Activated T-cell treated with anti-CD3 and anti-CD28 coated beads for 24 hours (primary cell): ENCODE data around the gene TAS2R41.
"Not testable (repeated sequence)": the region's sequence is repeated elsewhere in the genome, so short reads cannot be mapped to it uniquely, and the experiment has no call there.

Source experiments
- DNase-seq: peaks from one replicate; pipeline ENCODE4 v3.0.0-alpha.2; 2020; ENCODE audit warnings: low read depth

Gene TAS2R41

DNA sequence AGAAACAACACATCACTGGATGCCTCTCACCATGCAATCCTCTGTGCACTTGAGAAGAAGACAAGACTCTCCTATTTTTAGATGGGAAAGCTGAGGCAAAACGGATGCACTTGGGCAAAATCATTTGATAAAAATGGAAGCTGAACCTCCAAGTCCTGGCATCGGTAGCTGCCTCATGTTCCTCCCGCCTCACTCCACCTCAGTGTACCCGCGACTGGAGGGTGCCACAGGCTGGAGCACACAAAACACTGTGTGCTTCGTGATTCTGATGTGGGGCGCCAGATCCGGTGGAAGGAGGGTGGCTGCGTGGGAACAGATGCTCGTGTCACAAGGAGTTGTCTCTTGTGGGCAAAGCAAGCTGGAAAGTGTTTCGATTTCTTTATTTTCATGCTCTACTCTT, 41.3 kb downstream of the TAS2R41 start:
- DNase-seq: no peak

DNA sequence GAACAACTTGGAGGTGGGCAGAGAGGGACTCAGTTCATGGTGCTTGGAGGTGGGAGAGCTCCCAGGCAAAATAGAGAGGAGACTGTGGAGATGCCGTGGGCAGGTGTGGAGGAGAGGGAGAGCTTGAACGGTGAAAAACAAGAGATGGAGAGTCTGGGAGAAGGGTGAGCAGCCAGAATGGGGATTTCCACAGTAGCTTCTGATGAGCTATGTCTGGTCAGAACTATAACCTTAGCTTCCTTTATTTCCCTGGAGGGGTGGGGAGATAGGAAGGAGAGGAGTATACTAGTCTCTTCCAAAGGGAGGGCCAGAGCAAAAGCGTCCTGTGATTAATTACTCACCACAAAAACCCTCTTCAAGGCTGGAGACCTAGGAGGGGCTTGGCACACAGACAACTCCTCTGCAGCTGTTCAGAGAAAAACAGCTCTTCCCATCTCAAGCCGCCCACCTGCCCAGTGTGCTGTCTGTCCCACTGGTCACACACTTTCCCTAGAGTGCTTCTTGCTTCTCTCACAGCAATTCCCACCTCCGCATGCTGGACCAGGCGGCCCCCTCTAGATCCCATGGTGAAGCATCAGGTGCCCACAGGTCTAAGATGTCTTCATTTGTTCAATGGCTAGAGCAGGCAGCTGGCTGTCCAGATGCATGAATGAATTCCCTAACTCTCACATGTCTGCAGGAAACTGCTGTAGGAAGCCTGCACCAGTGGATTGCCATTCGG, 41.9 kb downstream of the TAS2R41 start:
- DNase-seq: no peak

DNA sequence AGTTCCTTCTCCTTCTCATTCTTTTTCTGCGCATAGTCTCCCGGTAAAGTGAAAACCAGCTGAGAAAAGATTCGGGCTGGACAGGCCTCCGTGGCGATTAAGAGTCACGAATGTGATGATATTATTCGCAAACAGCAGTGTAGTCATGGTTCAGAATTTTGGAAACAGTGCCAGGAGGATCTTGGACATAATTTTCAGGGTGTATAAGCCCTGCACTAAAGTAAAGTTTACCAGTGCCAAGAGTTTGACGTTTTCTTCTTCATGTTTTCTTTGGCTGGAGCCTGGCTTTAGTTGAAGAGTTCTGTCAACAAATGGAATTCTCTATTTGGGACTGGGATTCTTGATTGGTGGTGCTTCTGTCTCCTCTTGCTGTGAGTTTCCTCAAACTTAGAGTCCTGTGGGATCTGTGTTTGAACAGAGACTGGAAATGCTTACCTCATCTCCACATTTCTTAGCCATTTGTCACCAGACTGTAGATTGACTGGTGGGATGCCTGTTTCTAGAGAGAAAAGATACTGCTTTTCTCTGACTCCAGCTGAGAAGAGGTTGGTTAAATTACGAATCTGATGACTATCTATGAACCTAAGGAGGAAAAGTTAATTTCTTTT, 44.7 kb downstream of the TAS2R41 start:
- DNase-seq: not testable (repeated sequence)
